ENCODE data around the gene LCOR.
A peak's percentile ranks its signal among the peaks of the same experiment; 100 is the strongest.
"Not testable (repeated sequence)": the region's sequence is repeated elsewhere in the genome, so short reads cannot be mapped to it uniquely, and the experiment has no call there.

LCOR gene

DNA sequence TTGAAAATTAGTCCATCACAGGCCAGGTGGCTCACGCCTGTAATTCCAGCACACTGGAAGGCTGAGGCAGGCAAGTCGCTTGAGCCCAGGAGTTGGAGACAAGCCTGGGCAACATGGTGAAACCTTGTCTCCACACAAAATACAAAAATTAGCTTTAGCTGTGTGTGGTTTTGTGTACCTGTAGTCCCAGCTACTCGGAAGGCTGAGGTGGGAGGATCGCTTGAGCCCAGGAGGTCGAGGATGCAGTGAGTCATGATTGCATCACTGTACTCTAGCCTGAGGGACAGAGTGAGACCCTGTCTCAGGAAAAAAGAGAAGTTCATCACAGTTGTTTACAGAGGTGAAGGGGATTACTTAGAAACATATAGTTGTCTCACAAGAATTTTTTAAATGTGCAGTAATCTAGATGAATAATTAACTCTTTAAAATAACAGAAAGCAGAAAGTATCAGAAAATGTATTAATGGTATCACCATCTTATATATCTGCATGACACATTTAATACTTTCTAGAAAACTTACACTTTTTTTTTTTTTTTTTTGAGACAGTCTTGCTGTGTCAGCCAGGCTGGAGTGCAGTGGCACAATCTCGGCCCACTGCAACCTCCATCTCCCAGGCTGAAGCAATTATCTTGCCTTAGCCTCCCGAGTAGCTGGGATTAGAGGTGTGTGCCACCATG lies 8.9 kb downstream of the LCOR start:
- no peak for DNase-seq

DNA sequence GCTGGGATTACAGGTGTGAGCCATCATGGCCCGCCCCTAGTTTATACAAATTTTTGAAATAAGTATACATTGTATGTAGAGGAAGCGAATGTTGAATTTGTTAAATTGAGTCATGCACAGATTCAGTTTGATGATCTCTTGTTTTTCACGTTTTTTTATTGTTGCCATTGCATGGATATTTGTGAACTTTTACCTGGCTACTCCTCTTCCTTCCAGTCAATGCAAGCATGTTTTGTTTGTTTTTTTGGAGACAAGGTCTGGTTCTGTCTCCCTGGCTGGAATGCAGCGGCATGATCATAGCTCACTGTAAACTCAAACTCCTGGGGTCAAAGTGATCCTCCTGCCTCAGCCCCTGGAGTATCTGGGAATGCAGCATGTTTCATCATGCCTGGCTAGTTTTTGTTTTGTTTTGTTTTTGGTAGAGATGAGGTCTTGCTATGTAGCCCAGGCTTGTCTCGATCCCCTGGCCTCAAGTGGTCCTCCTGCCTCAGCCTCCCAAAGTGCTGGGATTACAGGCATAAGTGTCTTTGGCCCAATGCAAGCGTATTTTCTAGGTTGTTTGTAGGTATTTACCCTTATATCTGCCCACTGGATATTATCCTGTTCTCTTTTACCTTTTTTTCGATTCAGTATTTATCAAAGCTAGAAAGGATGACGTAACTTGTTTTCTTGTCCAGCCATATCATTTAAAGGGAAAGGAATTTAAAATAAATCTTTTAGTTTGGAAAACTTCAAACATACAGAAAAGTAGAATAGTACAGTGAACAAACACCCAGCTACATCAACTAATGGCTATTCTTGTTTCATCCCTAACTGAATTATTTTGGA lies 11.0 kb downstream of the LCOR start:
- no peak for DNase-seq

DNA sequence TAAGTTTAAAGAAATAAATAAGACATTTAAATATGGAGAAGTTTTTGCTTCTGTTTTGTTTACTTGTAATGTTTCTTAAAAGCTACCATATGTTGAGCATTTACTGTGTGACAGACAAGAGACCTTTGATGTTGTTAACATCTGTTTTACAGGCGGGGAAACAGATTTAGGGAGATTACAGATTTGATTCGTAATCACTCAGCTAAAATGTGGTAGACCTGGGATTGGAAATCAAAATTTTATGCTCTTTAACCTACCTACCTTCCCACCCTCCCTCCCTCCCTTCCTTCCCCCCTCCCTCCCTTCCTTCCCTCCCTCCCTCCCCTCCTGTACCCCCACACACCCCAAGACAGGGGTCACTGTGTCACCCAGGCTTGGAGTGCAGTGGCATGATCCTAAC lies 11.7 kb downstream of the LCOR start:
- no peak for DNase-seq

DNA sequence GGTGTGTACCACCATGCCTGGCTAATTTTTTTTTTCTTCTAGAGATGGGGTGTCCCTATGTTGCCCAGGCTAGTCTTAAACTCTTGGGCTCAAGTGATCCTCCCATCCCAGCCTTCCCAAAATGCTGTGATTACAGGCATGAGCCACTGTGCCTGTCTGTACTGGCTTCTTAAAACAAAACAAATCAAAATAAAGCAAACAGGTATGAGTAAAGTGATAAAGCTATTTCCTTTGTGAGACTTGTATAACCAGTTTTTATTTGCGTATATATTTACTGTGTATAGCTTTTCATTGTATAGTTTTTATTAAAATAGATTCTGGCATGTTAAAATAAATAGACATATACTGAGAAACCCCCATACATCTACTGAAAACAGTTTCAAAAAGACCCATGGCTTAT lies 14.3 kb downstream of the LCOR start:
- no peak for DNase-seq

DNA sequence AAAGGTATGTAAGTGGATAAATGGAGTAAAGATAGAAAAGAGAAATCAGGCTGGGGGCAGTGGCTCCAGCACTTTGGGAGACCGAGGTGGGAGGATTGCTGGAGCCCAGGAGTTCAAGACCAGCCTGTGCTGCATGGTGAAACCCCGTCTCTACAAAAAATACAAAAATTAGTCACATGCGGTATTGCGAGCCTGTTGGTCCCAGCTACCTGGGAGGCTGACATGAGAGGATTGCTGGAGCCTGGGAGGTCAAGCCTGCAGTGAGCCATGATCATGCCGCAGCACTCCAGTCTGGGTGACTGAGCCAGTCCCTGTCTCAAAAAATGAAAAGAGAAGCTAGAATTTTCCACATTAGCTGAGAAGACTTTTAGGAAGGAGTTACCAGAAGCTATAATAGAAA lies 14.8 kb downstream of the LCOR start:
- DNase-seq, result no peak

DNA sequence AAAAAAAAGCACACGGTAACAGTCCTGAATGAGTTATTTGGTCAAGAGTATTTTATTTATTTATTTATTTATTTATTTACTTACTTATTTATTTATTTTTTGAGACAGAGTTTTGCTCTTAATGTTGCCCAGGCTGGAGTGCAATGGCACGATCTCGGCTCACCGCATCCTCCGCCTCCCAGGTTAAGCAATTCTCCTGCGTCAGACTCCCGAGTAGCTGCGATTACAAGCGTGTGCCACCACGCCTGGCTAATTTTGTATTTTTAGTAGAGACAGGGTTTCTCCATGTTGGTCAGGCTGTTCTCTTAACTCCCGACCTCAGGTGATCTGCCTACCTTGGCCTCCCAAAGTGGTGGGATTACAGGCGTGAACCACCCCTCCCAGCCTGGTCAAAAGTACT lies 15.3 kb downstream of the LCOR start:
- not testable (repeated sequence) for DNase-seq

DNA sequence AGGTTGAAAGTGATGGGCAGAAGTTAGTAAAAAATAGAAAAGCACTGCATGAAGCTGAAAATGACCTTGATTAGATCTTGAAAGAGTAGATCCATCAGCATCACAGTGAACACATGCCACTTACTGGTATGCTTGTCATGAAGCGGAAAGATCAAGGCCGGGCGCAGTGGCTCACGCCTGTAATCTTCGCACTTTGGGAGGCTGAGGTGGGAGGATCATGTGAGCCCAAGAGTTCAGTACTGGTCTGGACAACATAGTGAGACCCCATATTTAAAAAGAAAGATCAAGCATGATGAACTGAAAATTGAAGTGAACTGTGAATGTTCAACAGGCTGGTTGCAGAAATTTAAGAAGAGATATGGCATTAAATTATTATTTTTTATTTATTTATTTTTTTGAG lies 18.0 kb downstream of the LCOR start:
- no peak for DNase-seq

DNA sequence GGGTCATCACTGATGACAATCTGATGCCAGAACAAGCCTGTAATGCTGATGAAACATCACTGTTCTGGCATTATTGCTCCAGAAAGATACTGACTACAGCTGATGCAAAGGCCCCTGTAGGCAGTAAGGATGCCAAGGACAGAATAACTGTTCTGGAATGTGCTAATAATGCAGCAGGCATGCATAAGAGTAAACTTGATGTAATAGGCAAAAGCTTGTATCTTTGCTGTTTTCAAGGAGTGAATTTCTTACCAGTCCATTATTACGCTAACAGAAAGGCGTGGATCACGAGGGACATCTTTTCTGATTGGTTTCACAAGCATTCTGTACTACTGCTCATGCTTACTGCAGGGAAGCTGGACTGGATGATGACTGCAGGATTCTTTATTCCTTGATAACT lies 18.7 kb downstream of the LCOR start:
- no peak for DNase-seq

DNA sequence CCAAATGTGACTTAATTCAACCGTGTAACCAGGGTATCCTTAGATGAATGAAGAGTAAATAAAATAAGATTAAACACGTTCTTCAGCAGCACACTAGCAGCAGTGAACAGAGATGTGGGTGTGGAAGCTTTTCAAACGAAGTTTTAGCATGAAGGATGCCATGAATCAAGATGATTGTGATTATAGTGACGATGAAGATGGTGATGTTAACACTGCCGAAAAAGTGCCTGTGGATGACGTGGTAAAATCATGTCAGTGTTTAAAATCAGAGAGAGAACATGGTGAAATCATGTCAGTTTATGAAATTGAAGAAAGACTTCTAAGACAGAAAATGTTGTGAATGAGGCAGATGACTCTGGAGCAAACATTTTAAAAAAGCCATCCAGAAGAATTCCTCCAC lies 19.2 kb downstream of the LCOR start:
- DNase-seq, result no peak

DNA sequence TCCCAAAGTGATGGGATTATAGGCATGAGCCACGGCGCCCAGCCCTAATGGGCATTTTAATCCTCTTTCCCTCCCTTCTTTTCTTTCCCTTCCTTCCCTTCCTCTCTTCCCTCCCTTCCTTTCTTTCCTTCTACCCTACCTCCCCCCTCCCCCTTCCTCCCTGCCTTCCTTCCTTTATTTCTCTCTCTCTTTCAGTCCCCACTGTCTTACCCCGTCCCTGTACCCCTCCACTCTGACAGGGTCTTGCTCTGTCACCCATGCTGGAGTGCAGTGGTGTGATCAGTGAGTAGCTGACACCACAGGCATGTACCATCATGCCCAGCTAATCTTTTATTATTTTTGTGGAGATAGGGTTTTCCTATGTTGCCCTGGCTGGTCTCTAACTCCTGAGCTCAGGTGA lies 24.2 kb downstream of the LCOR start:
- DNase-seq, result no peak

DNA sequence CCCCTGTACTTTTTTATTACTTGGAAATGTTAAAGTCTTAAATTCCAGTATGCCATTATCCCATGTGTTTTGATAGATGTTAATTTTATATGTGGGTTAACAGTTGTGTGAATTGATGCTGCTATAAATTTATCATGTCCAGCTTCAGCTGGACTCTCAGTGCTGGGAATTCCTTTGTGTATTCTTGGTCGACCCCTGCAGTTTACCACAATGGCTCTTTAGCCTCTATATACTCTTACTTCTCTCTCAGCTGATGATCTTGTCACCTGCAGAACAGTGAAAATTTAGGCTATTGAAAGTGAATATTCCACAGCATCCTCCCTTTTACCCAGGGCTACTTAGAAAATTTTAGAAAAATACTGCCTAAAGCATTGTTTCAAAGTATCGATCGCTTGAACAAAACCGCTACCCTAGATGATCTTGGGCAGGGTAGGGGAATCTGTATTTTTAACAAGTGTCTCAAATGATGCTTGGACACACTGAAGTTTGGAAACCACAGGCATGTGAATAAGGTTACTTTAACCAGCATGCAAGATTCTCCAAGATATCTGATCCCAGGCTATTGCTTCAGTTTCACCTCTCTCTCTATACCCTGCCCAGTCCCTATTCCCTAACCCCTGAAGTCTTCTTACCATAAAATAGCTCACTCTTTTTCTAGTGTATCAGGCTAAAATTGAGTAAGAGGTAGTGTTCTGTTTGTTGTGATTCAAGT lies 25.4 kb downstream of the LCOR start:
- no peak for DNase-seq

DNA sequence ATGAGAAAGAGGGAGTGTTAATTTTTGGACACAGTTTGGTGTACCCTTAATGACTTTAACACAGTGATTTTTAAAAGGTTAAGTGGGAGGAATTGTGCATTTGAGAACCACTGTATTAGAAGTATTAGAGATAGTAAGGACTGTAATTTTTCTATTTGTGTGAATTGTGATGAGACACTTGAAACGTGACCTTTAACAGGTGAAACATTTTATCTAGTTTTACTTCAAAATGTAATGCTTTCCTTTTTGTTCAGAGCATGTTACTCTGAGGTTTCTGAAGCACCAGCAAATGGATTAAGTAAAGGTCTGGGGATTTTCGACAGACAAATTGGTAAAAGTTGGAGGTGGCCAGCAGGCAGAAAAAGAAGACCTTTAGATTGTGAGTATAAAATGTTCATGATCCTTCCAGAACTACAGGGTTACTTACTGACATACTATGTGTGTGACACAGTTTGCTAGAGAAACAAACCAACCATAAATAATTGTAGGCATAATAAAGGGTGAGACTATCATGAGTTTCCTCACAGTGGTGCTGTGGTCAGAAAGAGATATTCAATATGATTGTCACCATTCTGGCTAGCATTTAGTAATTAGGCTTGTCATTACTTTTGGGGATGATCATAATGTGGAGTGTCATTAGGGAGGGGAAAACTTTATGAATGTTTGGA lies 26.1 kb downstream of the LCOR start:
- no peak for DNase-seq

DNA sequence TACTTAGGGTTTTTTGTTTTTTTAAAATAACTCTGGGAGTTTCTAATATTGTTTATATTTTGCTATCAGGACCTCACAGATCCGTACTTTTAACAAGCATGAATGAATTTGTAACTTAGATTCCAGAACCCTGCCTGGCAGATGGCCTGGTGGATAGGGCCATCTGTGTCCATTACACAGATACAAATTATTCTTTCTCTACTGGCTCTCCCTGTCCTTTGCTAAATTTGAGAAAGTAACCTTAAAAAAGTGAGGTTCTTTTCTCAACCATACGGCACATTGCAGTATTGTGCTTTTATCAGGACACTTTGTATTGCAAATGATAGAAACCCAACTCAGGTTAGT lies 26.6 kb downstream of the LCOR start:
- DNase-seq, result no peak

DNA sequence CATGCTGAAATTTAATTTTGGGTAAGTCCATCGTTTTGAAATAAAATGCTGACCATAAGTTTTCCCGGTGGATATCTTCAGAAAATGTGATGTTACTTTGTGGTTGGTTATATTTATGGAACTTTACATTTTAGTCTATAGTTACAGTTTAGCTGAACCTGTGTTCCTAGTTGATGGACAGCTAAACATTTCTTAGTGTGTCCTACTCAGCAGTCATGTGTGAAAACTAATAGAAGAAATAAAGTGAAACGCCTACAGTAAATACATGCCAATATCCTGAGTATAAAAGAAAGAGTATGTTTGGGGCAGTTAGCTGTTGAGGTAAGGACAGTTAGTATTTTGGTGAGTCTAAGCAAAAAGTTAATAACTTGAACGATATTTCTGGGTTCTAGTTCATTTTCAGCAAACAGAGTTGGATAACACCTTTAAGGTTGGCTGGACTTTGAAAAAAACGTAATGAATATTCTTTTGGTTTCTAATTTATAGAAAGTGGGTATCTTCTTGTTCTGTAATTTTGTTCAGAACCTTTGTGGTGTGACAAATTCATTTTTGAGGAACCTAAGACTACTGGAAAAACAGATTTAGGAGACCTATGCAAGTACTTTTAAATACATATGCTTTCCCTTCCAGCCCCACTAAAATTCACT lies 28.7 kb downstream of the LCOR start:
- DNase-seq, result no peak

DNA sequence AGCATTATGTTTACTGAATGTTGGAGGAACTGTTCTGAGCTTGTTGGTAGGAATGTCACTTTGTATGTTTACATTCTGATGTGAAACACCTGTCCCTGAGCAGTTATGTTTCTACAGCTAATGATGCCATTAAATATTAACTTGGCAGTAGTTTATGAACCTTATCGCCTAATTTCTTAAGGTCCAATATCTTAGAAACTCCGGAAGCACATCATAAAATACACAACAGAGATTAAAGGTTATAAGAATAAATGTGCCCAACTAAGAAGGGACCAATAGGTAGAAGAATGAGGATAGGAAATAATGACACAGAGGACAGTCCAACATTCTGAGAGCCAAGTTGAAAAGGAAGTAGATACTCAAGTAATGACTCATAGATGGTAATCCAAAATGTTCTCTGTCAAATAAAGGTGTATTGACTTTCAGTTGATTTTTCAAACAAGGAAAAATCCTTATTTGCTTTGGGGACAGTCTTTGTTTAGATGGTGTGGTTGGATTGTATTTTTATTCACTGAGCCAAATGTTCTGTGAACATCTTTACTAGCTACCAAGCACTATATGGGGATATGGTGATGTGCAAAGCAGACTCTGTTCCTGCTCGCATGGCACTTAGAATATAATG lies 31.9 kb downstream of the LCOR start:
- DNase-seq, result peak; percentile 96

DNA sequence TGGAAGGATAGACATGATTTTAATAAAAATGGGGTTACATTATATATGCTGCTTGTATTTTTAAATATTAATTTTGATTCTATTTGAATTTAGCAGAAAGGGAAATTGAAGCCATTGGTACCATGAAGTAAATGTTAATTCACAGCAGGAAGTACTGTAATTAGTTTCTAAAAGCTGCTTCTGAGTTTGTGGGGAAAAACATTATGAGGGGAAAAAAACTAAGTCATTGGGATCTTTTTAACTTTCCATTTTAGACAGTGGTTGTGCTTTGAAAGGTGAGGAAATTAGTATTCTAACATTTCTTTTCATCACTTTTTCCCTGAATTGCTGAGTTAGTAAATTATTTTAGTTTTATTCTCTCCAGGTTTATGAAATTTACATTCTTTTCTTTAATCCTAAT lies 41.0 kb downstream of the LCOR start:
- DNase-seq, result no peak

DNA sequence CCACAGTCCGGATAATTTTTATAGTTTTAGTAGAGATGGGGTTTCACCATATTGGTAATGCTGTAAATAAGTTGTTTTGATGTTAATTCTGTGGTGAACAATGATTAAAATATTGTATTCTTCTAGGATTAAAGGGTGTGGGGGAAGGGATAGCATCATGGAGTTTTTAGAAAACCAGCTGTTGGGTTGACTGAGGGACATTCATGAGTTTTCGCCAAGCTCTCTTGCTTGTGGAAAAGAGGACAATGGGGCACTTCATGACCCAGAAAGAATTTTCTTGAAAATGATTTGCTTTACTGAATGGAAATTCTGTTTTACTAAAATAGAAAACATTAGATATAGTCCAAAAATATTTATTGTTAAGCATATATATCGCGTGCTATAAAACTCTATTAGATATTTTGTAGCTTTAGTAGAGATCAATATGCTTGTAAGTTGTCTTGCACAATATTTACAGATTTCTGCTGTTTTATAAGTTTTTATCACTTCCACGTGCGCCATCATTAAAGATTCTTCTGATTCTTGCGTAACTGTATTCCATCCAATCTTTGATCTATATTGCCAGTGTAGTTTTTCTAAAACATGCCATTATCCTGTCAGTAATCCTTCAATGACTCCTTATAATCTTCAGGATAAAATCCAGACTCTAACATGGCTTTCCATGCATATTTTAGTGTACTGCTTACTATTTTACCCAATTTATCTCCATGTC lies 41.8 kb downstream of the LCOR start:
- DNase-seq, result no peak

DNA sequence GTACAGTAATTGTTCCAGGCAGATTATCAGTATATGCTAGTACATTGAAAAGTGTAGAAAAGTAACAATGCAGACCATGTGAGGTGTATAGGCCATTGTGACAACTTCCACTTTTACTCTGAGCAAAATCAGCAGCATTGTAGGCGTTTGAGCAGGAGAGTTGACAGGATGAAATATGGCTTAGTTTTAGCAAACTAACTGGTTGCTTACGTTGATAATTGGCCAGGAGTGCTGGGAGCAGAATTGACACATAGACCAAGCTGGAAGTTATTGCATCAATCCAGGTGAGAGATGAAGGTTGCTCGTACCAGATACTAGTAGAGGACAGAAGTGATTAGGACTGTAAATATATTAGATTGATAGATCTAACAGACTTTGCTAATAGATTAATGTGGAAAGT lies 46.0 kb downstream of the LCOR start:
- DNase-seq, result no peak

DNA sequence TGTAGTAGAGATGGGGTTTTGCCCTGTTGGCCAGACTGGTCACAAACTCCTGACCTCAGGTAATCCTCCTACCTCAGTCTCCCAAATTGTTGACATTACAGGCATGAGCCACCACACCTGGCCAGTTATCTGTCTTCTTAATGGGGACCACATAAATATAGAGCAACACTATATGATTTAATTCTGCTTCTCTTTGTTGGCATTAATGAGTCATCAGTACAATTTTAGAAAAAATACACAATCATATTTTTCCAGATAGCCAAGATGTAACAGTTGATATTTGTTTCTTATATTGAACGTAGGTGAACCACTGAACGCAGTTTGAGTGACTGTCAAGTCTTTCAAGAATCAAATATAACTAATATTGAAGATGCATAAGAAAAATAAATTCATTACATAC lies 48.5 kb downstream of the LCOR start:
- DNase-seq, result no peak

DNA sequence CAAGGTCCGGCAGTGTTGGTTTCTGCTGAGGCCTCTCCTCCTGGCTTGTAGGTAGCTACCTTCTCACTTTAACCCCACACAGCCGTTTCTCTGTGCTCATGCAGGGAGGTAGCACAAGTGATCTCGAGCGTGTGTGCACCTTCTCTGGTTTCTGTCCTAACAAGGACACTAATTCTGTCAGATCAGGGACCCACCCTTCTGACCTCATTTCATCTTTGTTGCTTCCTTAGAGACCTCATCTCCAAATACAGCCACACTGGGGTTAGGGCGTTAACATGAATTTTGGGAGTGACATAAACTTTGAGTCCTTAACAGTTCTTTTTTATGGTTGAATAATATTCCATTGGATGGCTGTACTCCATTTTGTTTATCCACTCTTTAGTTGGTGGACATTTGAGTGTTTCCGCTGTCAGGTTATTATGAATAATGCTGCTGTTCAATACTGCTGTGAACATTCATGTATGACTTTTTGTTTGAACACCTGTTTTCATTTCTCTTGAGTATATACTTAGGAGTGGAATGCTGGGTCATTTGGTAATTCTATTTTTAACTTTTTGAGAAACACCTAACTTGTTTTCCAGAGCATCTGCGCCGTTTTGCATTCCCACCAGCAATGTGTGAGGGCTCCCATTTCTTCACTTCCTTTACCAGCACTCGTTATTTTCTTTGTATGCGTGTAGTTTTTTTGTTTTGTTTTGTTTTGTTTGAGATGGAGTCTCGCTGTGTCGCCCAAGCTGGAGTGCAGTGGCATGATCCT lies 57.5 kb downstream of the LCOR start:
- DNase-seq, result peak; percentile 17

DNA sequence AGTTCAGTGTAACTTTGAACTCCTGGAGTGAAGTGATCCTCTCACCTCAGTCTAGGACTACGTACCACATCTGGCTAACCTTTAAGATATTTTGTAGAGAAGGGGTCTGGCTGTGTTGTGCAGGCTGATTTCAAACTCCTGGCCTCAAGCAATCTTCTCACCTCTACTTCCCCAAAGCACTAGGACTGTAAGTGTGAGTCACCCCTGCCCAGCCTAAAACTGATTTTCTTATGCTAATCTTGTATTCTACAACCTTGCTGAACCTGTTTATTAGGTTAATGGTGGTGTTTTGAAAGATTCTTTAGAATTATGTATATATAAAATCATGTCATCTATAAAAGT lies 58.0 kb downstream of the LCOR start:
- no peak for DNase-seq
